Measurements from ENCODE around the gene JAML. TPM values are rescaled to one million over a fixed set of nuclear protein-coding genes. Genes with fewer than 3 reads are reported as not detected.

JAML gene
- total RNA-seq, 2 experiments from 2014 or later = 26.7 to 30.3 TPM

- TF ChIP-seq CTCF (IDR thresholded peaks at IDR 0.05) = no peak
These were observed 19.4 kb upstream of the JAML start for GRCh38 chr11:118243993-118244762.

GRCh38 chr11:118243161-118243560 is 18.4 kb upstream of the JAML start:
- no peak for DNase-seq
- Histone ChIP-seq H3K4me1 (ENCODE audit: insufficient read depth, low read length) (peaks cover 58% of the 10 kb centered on the region), H3K27me3 (ENCODE audit: control insufficient read depth in 1 of 2, insufficient read depth in 2 of 2, low read length in 2 of 2) (no peaks in the 10 kb centered on the region), H3K36me3 (ENCODE audit: insufficient read depth, low read length) (peaks cover 6% of the 10 kb centered on the region), H3K4me3 (ENCODE audit: low read length) (no peak overlapping the region), H3K27ac (ENCODE audit: low read depth in 1 of 2, low read length in 2 of 2) (no peak overlapping the region), H3K9me3 (ENCODE audit: control insufficient read depth in 1 of 2, insufficient read depth in 1 of 2, low read length in 2 of 2) (no peaks in the 10 kb centered on the region)
- H3K27me3 Mint-ChIP-seq = no peaks in the 10 kb centered on the region
- peak overlapping the region; percentile 89 for H3K27ac Mint-ChIP-seq
- H3K4me1 Mint-ChIP-seq (ENCODE audit: low read depth) = peaks cover 84% of the 10 kb centered on the region
- TF ChIP-seq CTCF (IDR thresholded peaks at IDR 0.05) = no peak
- no peak overlapping the region for H3K4me3 Mint-ChIP-seq
- POLR2A ChIA-PET = interaction anchor here (1.0 to 6.4 kb wide), 3 partner anchors 9 to 99 kb away, joined by 4 to 78 read pairs (median 6); partner anchors contain the start of genes CD3D, JAML and MPZL3
- H3K9me3 Mint-ChIP-seq = no peaks in the 10 kb centered on the region
- peaks cover 31% of the 10 kb centered on the region for H3K36me3 Mint-ChIP-seq (ENCODE audit: low read depth)
- intact Hi-C loops (cut with DNase I, micrococcal nuclease) = loop anchor here in 1 of 2 experiments (5.0 kb wide), 1 partner anchor 41 kb away; no protein-coding TSS in a partner anchor
- ATAC-seq (ENCODE audit: poor library complexity) = no peak
- CTCF ChIA-PET = interaction anchor here (0.7 to 3.1 kb wide), 4 partner anchors 8 to 44 kb away, joined by 4 to 19 read pairs (median 6); partner anchors contain the start of gene MPZL2

More at GRCh38 chr11:118243993-118244762, 19.4 kb upstream of the JAML start:
- peaks cover 22% of the 10 kb centered on the region for H3K36me3 Mint-ChIP-seq (ENCODE audit: low read depth)
- H3K4me1 Mint-ChIP-seq (ENCODE audit: low read depth) = peaks cover 81% of the 10 kb centered on the region
- ChIA-PET POLR2A (interaction anchor here (6.4 kb wide), 1 partner anchor 18 kb away, joined by 78 read pairs; the partner anchor contains the start of gene JAML), CTCF (interaction anchor here (1.4 to 3.0 kb wide), 3 partner anchors 30 to 46 kb away, joined by 4 to 16 read pairs (median 6); no protein-coding TSS in a partner anchor)
- H3K27ac Mint-ChIP-seq = peak overlapping the region; percentile 89
- Histone ChIP-seq H3K36me3 (ENCODE audit: insufficient read depth, low read length) (no peaks in the 10 kb centered on the region), H3K9me3 (ENCODE audit: control insufficient read depth in 1 of 2, insufficient read depth in 1 of 2, low read length in 2 of 2) (no peaks in the 10 kb centered on the region), H3K27me3 (ENCODE audit: control insufficient read depth in 1 of 2, insufficient read depth in 2 of 2, low read length in 2 of 2) (no peaks in the 10 kb centered on the region), H3K4me1 (ENCODE audit: insufficient read depth, low read length) (peaks cover 50% of the 10 kb centered on the region), H3K27ac (ENCODE audit: low read depth in 1 of 2, low read length in 2 of 2) (no peak overlapping the region), H3K4me3 (ENCODE audit: low read length) (no peak overlapping the region)
- no peak for ATAC-seq (ENCODE audit: poor library complexity)
- no peaks in the 10 kb centered on the region for H3K9me3 Mint-ChIP-seq
- H3K4me3 Mint-ChIP-seq = no peak overlapping the region
- intact Hi-C loops (cut with DNase I, micrococcal nuclease) = loop anchor here in 1 of 2 experiments (5.0 kb wide), 1 partner anchor 42 kb away; no protein-coding TSS in a partner anchor
- DNase-seq = no peak
- H3K27me3 Mint-ChIP-seq = no peaks in the 10 kb centered on the region

GRCh38 chr11:118241764-118242098 is 16.9 kb upstream of the JAML start:
- intact Hi-C loops (cut with DNase I, micrococcal nuclease) = loop anchor here in 1 of 2 experiments (2.0 to 5.0 kb wide), 2 partner anchors 17 to 39 kb away; partner anchors contain the start of gene JAML
- peaks cover 15% of the 10 kb centered on the region for H3K36me3 ChIP-seq (ENCODE audit: insufficient read depth, low read length)

More at GRCh38 chr11:118241764-118242098, 16.9 kb upstream of the JAML start:
- ChIA-PET CTCF (interaction anchor here (0.8 to 3.1 kb wide), 8 partner anchors 10 to 54 kb away, joined by 3 to 19 read pairs (median 4); partner anchors contain the start of gene MPZL2), POLR2A (interaction anchor here (1.1 to 6.4 kb wide), 8 partner anchors 10 to 112 kb away, joined by 3 to 78 read pairs (median 6); partner anchors contain the start of genes CD3D, JAML and MPZL3)
- H3K9me3 Mint-ChIP-seq = no peaks in the 10 kb centered on the region
- no peak overlapping the region for H3K4me3 ChIP-seq (ENCODE audit: low read length)
- no peak for DNase-seq
- peaks cover 72% of the 10 kb centered on the region for H3K4me1 Mint-ChIP-seq (ENCODE audit: low read depth)
- peak overlapping the region; percentile 71 for H3K4me3 Mint-ChIP-seq
- no peaks in the 10 kb centered on the region for H3K27me3 ChIP-seq (ENCODE audit: control insufficient read depth in 1 of 2, insufficient read depth in 2 of 2, low read length in 2 of 2)
- no peak for ATAC-seq (ENCODE audit: poor library complexity)
- H3K27ac Mint-ChIP-seq = peak overlapping the region; percentile 89
- no peaks in the 10 kb centered on the region for H3K9me3 ChIP-seq (ENCODE audit: control insufficient read depth in 1 of 2, insufficient read depth in 1 of 2, low read length in 2 of 2)
- H3K27ac ChIP-seq (ENCODE audit: low read depth in 1 of 2, low read length in 2 of 2) = peak overlapping the region; percentile 26 to 79
- no peaks in the 10 kb centered on the region for H3K27me3 Mint-ChIP-seq
- TF ChIP-seq CTCF (IDR thresholded peaks at IDR 0.05) = no peak
- H3K4me1 ChIP-seq (ENCODE audit: insufficient read depth, low read length) = peaks cover 54% of the 10 kb centered on the region
- H3K36me3 Mint-ChIP-seq (ENCODE audit: low read depth) = peaks cover 32% of the 10 kb centered on the region
